Fibroblast of mammary gland (primary cell): ENCODE measurements around the gene CRKL.

Experiments
- DNase-seq: peaks from one replicate; pipeline ENCODE4 v3.0.0-alpha.2; 2010; ENCODE audit warnings: low read depth
- H3K4me3 ChIP-seq: 2 replicates; pipeline ENCODE4 v1.5.1; 2011; ENCODE audit warnings: low read depth, mild to moderate bottlenecking, low read length, moderate library complexity; ENCODE audit not compliant: control insufficient read depth
- CTCF ChIP-seq: conservative IDR thresholded peaks from 2 replicates; pipeline ENCODE4 v1.5.1; 2011; ENCODE audit warnings: low read depth, low read length, inconsistent platforms; ENCODE audit not compliant: control insufficient read depth, insufficient read depth

The CRKL gene

DNA sequence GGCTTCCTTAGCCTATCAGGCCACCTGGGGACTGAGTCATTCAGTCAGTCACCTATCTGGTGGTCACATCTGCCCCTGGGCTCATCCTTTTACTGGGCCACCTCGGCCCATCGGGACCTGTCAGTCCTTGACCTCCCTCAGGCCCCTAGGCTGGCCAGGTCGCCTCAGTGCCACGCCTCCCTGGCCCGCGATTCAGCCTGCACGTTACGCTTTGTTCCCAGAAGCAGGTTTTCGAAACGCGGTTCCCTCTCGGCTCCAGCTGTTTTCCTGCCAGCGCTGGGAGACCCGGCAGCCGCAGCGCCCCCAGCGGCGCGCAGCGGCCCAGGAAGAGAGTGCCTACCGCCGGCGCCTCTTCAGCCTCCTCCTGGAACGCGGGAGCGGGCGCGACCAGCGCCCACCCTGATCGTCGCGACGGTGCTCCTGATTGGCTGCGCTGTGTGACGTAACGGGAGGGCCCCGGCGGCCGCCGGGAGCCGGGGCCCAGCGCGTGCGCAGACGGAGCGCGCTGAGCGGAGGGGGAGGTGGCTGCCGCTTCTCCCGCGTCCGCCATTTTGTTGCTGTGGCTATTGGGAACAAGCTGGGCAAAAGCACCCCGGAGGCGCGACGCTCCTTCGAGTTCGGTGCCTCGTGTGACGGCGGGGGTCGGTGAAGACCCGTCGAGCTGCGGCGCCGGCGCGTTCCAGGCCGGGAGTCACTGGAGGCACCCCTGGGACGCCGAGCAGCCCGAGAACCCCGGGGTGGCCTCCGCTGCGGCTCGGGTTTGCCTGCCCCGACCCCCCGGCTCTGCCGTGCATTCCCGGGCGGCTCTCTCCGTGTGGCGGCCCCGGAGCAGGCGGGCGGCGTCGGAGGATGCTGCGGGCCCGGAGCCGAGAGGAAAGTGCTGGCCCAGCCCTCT, at the start of gene CRKL:
Gene CRKL (plus strand): TSS at position 492 of the 895 bp plus-strand sequence. CDS start 528 bp downstream, outside the sequence.
- TF ChIP-seq CTCF: peak; percentile 73
- DNase-seq: peak; percentile 96

DNA sequence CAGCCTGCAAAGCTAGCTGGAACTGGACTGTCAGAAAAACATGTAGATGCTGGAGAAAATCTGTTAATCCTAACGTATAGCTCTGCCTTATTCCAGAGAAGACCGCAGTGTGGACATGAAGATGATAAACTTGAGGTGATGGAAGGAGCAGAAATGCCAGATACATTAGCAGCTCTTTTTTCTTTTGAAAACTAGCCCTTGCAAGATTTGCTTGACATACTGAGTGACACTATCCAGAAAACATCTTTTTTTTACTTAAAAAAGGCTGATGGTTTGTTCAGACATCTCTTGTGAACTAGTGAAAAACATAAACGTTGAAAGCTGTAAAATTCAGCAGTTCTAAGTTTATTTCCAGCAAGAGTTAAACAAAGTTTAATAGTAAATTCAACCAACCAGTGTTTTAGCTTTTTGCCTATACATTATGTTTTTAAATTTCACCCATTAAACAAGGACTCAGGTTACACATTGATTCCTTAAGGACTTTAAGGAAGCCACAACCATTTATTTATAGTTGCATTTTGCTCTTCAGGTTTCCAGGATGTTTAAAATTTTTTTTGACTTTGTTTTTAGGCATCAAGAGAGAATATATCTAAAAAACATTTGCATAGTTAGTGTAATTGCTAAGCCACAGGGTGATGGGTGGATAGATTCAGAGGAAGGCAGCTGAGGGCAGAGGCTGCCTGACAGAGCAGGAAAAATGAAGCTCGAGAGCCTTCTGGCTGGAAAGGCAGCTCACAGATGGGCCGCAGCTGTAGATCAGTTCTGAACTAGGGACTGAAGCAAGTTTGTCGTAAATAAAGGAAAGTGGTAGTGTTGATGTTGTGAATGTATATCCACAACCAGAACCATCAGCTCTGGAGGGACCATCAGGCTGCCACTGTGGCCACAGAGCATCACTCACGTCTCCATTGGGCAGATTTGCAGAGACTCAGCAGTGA, 48.9 kb upstream of the CRKL start:
- no peak for TF ChIP-seq CTCF
- DNase-seq: no peak
- H3K4me3 ChIP-seq: no peak overlapping the region

More for the DNA sequence above, at the start of gene CRKL:
- peak within 1 kb of the TSS; percentile 95 for H3K4me3 ChIP-seq

DNA sequence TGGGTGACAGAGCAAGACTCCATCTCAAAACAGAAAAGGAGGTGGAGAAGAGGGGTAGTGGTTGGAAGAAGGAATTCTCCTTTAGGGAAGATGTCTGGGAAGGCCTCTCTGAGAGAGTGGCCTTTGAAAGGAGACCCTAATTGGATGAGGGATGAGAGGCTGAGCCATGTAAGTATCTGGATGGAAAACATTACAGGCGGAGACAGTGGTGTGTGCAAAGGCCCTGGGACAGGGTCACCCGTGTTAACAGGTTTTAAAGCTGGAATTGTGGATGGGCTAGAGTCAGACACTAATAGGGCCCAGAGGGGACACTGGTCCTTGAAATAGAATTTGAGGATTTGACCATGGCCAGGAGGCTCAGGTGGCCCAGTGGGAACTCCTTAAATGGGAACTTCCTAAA, 48.0 kb upstream of the CRKL start:
- no peak for TF ChIP-seq CTCF
- DNase-seq: no peak
- no peak overlapping the region for H3K4me3 ChIP-seq

DNA sequence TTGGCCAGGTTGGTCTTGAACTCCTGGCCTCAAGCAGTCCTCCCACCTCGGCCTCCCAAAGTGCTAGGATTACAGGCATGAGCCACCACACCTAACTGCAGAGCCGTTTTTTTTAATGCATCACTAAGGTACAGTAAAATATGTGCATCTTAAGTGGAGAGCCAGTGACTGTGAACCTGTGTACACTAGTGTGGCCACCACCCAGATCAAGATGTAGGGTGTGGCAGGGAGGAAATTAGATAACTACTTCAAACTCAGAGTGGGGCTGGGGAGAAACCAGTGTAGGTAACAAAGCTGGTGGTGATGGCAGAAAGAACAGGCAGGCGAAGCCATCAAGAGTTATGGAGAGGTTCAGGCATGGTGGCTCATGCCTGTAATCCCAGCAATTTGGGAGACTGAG, 44.0 kb upstream of the CRKL start:
- no peak for DNase-seq
- no peak overlapping the region for H3K4me3 ChIP-seq
- no peak for TF ChIP-seq CTCF

- no peak for DNase-seq
- TF ChIP-seq CTCF: no peak
- H3K4me3 ChIP-seq: no peak overlapping the region
Measured at GRCh38 chr22:20875296-20875695, 41.9 kb upstream of the CRKL start.

DNA sequence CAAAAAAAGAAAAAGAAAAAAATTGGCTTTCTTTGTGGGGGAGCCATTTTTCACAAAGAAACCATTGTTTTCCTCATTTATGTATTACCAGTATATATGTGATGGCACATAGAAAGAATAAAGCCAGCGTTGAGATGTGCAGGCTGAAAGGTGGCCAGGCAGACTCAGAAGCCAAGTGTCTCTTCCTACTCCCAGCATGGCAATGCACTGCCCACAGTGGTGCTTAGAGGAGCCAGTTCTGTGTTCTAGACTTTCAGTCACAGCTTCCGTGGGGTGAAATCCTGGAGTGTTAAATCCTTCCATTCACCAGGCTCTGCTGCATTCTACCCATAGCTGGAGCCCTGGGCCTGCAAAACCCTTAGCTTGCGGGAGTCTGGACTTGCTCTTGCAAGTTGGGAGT, 39.5 kb upstream of the CRKL start:
- no peak for DNase-seq
- no peak for TF ChIP-seq CTCF
- no peak overlapping the region for H3K4me3 ChIP-seq
